HCT116 (cell line): Measurements from ENCODE around the gene PLA1A. TPM values are rescaled to one million over a fixed set of nuclear protein-coding genes. Genes with fewer than 3 reads are reported as not detected.

Experiments
- ATAC-seq: fragments of 200-7000 bp; cut with Tn5 transposase; 2 replicates; pipeline ENCODE4 v1.9.1; 2020; ENCODE audit warnings: mild to moderate bottlenecking, moderate library complexity
- BruUV-seq: library from RNA; stranded (reverse); fragments of 400-500 nt; replicated peaks from 2 replicates; lab custom pipeline; 2021; lab: Mats Ljungman, UMichigan
- CTCF ChIA-PET: fragments of 300-600 bp; sonication (Branson Sonifier 250); formaldehyde crosslinking; loops from one replicate; lab custom pipeline; 2021; ENCODE audit warnings: antibody characterized with exemption; lab: Charles Lee
- POLR2A ChIA-PET: fragments of 300-600, 350-600 bp; sonication (Branson Sonifier 250); formaldehyde crosslinking; loops from one replicate; lab custom pipeline; 2021; ENCODE audit warnings: antibody characterized with exemption; lab: Charles Lee
- RAD21 ChIA-PET, 2 experiments: fragments of 300-600 bp; sonication (Branson Sonifier 250); formaldehyde crosslinking; loops; one replicate each; lab custom pipeline; 2023; ENCODE audit warnings: low total read pairs in 2 of 2; ENCODE audit not compliant: uncharacterized antibody in 2 of 2, unreplicated experiment in 2 of 2, low non-redundant PET in 1 of 2; lab: Charles Lee
- DNase-seq: peaks from one replicate; pipeline ENCODE4 v3.0.0-alpha.2; 2010; ENCODE audit warnings: low read depth, low spot score
- H2AFZ ChIP-seq: fragments of 200-600 bp; shearing (Covaris generic), sonication (generic); 2 replicates; pipeline ENCODE4 v1.6.1; 2017; ENCODE audit warnings: low read depth, mixed run types, mixed read lengths, antibody characterized with exemption, low read length; ENCODE audit not compliant: poor library complexity, severe bottlenecking
- H3K27ac ChIP-seq: 2 replicates; pipeline ENCODE4 v1.5.1; 2012; ENCODE audit warnings: low read depth, low read length
- H3K27me3 ChIP-seq: fragments of 200-600 bp; sonication (generic); 2 replicates; pipeline ENCODE4 v1.6.1; 2016; ENCODE audit warnings: mixed run types, low read length, mixed read lengths; ENCODE audit not compliant: insufficient read depth
- H3K36me3 ChIP-seq, 2 experiments: fragments of 200-500 bp in 1 of 2; fragments of 200-600 bp in 1 of 2; sonication (Bioruptor generic) in 1 of 2; sonication (generic) in 1 of 2; 2 replicates each; pipeline versions ENCODE4 v1.5.1 to v1.6.1; 2014 to 2016; ENCODE audit warnings: low read length in 2 of 2, inconsistent platforms in 1 of 2, mixed read lengths in 1 of 2, mixed run types in 1 of 2; ENCODE audit not compliant: insufficient read depth in 2 of 2, control insufficient read depth in 1 of 2
- H3K4me1 ChIP-seq, 2 experiments: fragments of 200-600 bp in 1 of 2; sonication (generic) in 1 of 2; 2 replicates each; pipeline versions ENCODE4 v1.5.1 to v1.6.1; 2012 to 2017; ENCODE audit warnings: low read length in 2 of 2, inconsistent platforms in 1 of 2, mild to moderate bottlenecking in 1 of 2, mixed read lengths in 1 of 2, mixed run types in 1 of 2, moderate library complexity in 1 of 2; ENCODE audit not compliant: insufficient read depth in 2 of 2, control insufficient read depth in 1 of 2
- H3K4me2 ChIP-seq: fragments of 200-600 bp; sonication (generic); 2 replicates; pipeline ENCODE4 v1.6.1; 2017; ENCODE audit warnings: mixed run types, low read length, mixed read lengths
- H3K4me3 ChIP-seq, 2 experiments: fragments of 200-600 bp in 1 of 2; sonication (generic) in 1 of 2; replicated peaks in 1 of 2; 2 replicates each; pipeline ENCODE4 v1.5.1; 2011 to 2016; ENCODE audit warnings: low read length in 2 of 2, control low read depth in 1 of 2, low read depth in 1 of 2, mild to moderate bottlenecking in 1 of 2, mixed read lengths in 1 of 2, mixed run types in 1 of 2
- H3K79me2 ChIP-seq: fragments of 200-600 bp; sonication (generic); 2 replicates; pipeline ENCODE4 v1.6.1; 2017; ENCODE audit warnings: mild to moderate bottlenecking, mixed run types, low read length, moderate library complexity, mixed read lengths; ENCODE audit not compliant: insufficient read depth
- H3K9ac ChIP-seq: fragments of 200-600 bp; sonication (generic); 2 replicates; pipeline ENCODE4 v1.6.1; 2016; ENCODE audit warnings: low read length, mixed read lengths
- H3K9me2 ChIP-seq: fragments of 200-600 bp; sonication (generic), shearing (Covaris generic); 2 replicates; pipeline ENCODE4 v1.6.1; 2017; ENCODE audit warnings: mixed run types, mild to moderate bottlenecking, moderate library complexity; ENCODE audit not compliant: insufficient read depth
- H3K9me3 ChIP-seq, 2 experiments: fragments of 200-500 bp in 1 of 2; fragments of 200-600 bp in 1 of 2; sonication (Bioruptor generic) in 1 of 2; sonication (generic) in 1 of 2; 2 replicates each; pipeline ENCODE4 v1.6.1; 2014 to 2017; ENCODE audit warnings: low read length in 2 of 2, mixed read lengths in 2 of 2, inconsistent platforms in 1 of 2, low read depth in 1 of 2, mild to moderate bottlenecking in 1 of 2, mixed run types in 1 of 2, moderate library complexity in 1 of 2; ENCODE audit not compliant: control insufficient read depth in 1 of 2, insufficient read depth in 1 of 2
- H4K20me1 ChIP-seq: fragments of 200-600 bp; sonication (generic), shearing (Covaris generic); 2 replicates; pipeline ENCODE4 v1.6.1; 2017; ENCODE audit warnings: mixed run types, mild to moderate bottlenecking, moderate library complexity; ENCODE audit not compliant: insufficient read depth
- CTCF ChIP-seq, 3 experiments: fragments of 200-600 bp in 1 of 3; sonication (generic) in 1 of 3; IDR thresholded peaks in 2 of 3; conservative IDR thresholded peaks in 1 of 3; 2 replicates each; pipeline ENCODE4 v1.5.1; 2012 to 2017; ENCODE audit warnings: low read depth in 2 of 3, low read length in 2 of 3, antibody characterized with exemption in 1 of 3, borderline replicate concordance in 1 of 3, control low read depth in 1 of 3, mild to moderate bottlenecking in 1 of 3, mixed read lengths in 1 of 3, mixed run types in 1 of 3, moderate library complexity in 1 of 3; ENCODE audit not compliant: insufficient read depth in 1 of 3
- EGR1 ChIP-seq: IDR thresholded peaks from 2 replicates; pipeline ENCODE4 v1.6.1; 2012; ENCODE audit warnings: low read depth
- MAX ChIP-seq: IDR thresholded peaks from 2 replicates; pipeline ENCODE4 v1.6.1; 2012
- POLR2A ChIP-seq: IDR thresholded peaks from 2 replicates; pipeline ENCODE4 v1.7.0; 2011; ENCODE audit warnings: borderline replicate concordance; ENCODE audit not compliant: insufficient read depth, insufficient read length; ENCODE audit errors: extremely low read depth
- ZFX ChIP-seq: fragments of 450-650 bp; IDR thresholded peaks from 2 replicates; pipeline ENCODE4 v1.6.1; 2017
- intact Hi-C: fragments of 100-400 bp; cut with micrococcal nuclease; formaldehyde crosslinking; loops from 2 replicates; pipeline ENCODE4 v1.10.0; 2022
- total RNA-seq: library from RNA; stranded (reverse); gene quantifications from one replicate; pipeline ENCODE4 v1.2.1, GENCODE V29; 2021; ENCODE audit not compliant: unreplicated experiment

The PLA1A gene
- total RNA-seq, 1 experiment from 2014 or later: not detected

GRCh38 chr3:119659606-119660291, 62.1 kb downstream of the PLA1A start:
- Histone ChIP-seq H3K27me3 (no peaks in the 10 kb centered on the region; the same call in 1 of the 2 replicates), H3K79me2 (no peaks in the 10 kb centered on the region)

More at GRCh38 chr3:119659606-119660291, 62.1 kb downstream of the PLA1A start:
- ATAC-seq (no peak), DNase-seq (no peak)
- Histone ChIP-seq H3K4me1 (0 out of 4 replicates have a peak, but pooled peaks cover 0 to 4% of the 10 kb centered on the region in 2 experiments), H3K36me3 (no peaks in the 10 kb centered on the region), H3K9ac (no peak overlapping the region), H4K20me1 (no peaks in the 10 kb centered on the region), H2AFZ (no peak overlapping the region), H3K4me2 (no peak overlapping the region), H3K9me2 (no peaks in the 10 kb centered on the region), H3K9me3 (no peaks in the 10 kb centered on the region), H3K27ac (no peak overlapping the region), H3K4me3 (no peak overlapping the region)
- intact Hi-C loops: no loop called here
- POLR2A ChIA-PET: no interaction called here
- TF ChIP-seq ZFX (no peak), EGR1 (no peak), MAX (no peak), CTCF (IDR thresholded peaks at IDR 0.05 in 2 of 3, conservative IDR thresholded peaks at IDR 0.05 in 1 of 3; ENCODE audit: borderline replicate concordance in 1 of 3, insufficient read depth in 1 of 3, low read depth in 2 of 3, low read length in 2 of 3) (no peak), POLR2A (no peak)
- BruUV-seq: no TSS peak
- RAD21 ChIA-PET: no interaction called here
- CTCF ChIA-PET: no interaction called here
